IMR-90 (cell line): Measurements from ENCODE around the gene SPIN1. TPM values are rescaled to one million over a fixed set of nuclear protein-coding genes. Genes with fewer than 3 reads are reported as not detected.

Source experiments
- ATAC-seq: fragments of 200-7000 bp; cut with Tn5 transposase; 2 replicates; pipeline ENCODE4 v1.9.1; 2020; ENCODE audit warnings: low read depth, mild to moderate bottlenecking, moderate library complexity
- BruUV-seq: library from RNA; stranded (reverse); fragments of 400-500 nt; replicated peaks from 2 replicates; lab custom pipeline; 2021; lab: Mats Ljungman, UMichigan
- CTCF ChIA-PET: fragments of 300-600 bp; formaldehyde crosslinking; extraction: SDS; loops from one replicate; lab custom pipeline; 2021; ENCODE audit warnings: antibody characterized with exemption; lab: Yijun Ruan, JAX
- POLR2A ChIA-PET: fragments of 300-600 bp; sonication (Branson Sonifier 250); formaldehyde crosslinking; loops from one replicate; lab custom pipeline; 2022; ENCODE audit warnings: antibody characterized with exemption; ENCODE audit not compliant: unreplicated experiment; lab: Charles Lee
- DNase-seq: peaks from one replicate; pipeline ENCODE4 v3.0.0; 2013
- H2AFZ ChIP-seq: replicated peaks from 2 replicates; pipeline ENCODE3; 2013; ENCODE audit warnings: low read length, mild to moderate bottlenecking; ENCODE audit not compliant: poor library complexity
- H2AK5ac ChIP-seq: 2 replicates; pipeline ENCODE4 v1.6.1; 2013; ENCODE audit warnings: low read depth, low read length, inconsistent platforms
- H2AK9ac ChIP-seq: replicated peaks from 2 replicates; pipeline ENCODE3; 2013; ENCODE audit warnings: mild to moderate bottlenecking, low read depth, low read length, moderate library complexity; ENCODE audit not compliant: poor library complexity
- H2BK120ac ChIP-seq: 2 replicates; pipeline ENCODE4 v1.6.1; 2013; ENCODE audit warnings: low read depth, low read length, inconsistent platforms
- H2BK15ac ChIP-seq: 3 replicates; pipeline ENCODE4 v1.6.1; 2013; ENCODE audit warnings: low read depth, low read length, inconsistent platforms
- H2BK20ac ChIP-seq: 2 replicates; pipeline ENCODE4 v1.6.1; 2013; ENCODE audit warnings: low read depth, mild to moderate bottlenecking, inconsistent platforms, low read length, moderate library complexity
- H2BK5ac ChIP-seq: 2 replicates; pipeline ENCODE4 v1.6.1; 2013; ENCODE audit warnings: mild to moderate bottlenecking, low read depth, low read length, inconsistent platforms; ENCODE audit not compliant: poor library complexity, severe bottlenecking
- H3K14ac ChIP-seq: replicated peaks from 2 replicates; pipeline ENCODE4 v1.6.1; 2013; ENCODE audit warnings: low read depth, low read length, inconsistent platforms
- H3K18ac ChIP-seq: 2 replicates; pipeline ENCODE4 v1.6.1; 2013; ENCODE audit warnings: low read depth, low read length, control low read depth
- H3K23ac ChIP-seq: 2 replicates; pipeline ENCODE4 v1.6.1; 2013; ENCODE audit warnings: low read depth, low read length, inconsistent platforms
- H3K27ac ChIP-seq: 2 replicates; pipeline ENCODE4 v1.5.1; 2013; ENCODE audit warnings: mild to moderate bottlenecking, control low read depth, low read length; ENCODE audit not compliant: insufficient read depth
- H3K27me3 ChIP-seq: 2 replicates; pipeline ENCODE4 v1.6.1; 2013; ENCODE audit warnings: low read length; ENCODE audit not compliant: control insufficient read depth, insufficient read depth
- H3K36me3 ChIP-seq: 2 replicates; pipeline ENCODE4 v1.6.1; 2013; ENCODE audit warnings: low read length, mixed read lengths; ENCODE audit not compliant: control insufficient read depth, insufficient read depth
- H3K4ac ChIP-seq: 2 replicates; pipeline ENCODE4 v1.6.1; 2013; ENCODE audit warnings: low read depth, low read length, inconsistent platforms
- H3K4me1 ChIP-seq: 2 replicates; pipeline ENCODE4 v1.6.1; 2013; ENCODE audit warnings: low read length, mixed read lengths; ENCODE audit not compliant: control insufficient read depth, insufficient read depth
- H3K4me2 ChIP-seq: 2 replicates; pipeline ENCODE4 v1.6.1; 2013; ENCODE audit warnings: low read depth, mild to moderate bottlenecking, control low read depth, low read length, moderate library complexity
- H3K4me3 ChIP-seq: 2 replicates; pipeline ENCODE4 v1.5.1; 2013; ENCODE audit warnings: low read depth, mild to moderate bottlenecking, control low read depth, low read length, moderate library complexity; ENCODE audit not compliant: insufficient read depth
- H3K56ac ChIP-seq: 2 replicates; pipeline ENCODE4 v1.6.1; 2013; ENCODE audit warnings: low read length, inconsistent platforms; ENCODE audit not compliant: insufficient read depth; ENCODE audit errors: extremely low read depth
- H3K79me1 ChIP-seq, 2 experiments: 2 replicates each; pipeline ENCODE4 v1.6.1; 2013; ENCODE audit warnings: low read length in 2 of 2, inconsistent platforms in 1 of 2, low read depth in 1 of 2
- H3K9ac ChIP-seq: 2 replicates; pipeline ENCODE4 v1.6.1; 2013; ENCODE audit warnings: low read depth, low read length, control low read depth
- H3K9me1 ChIP-seq: 2 replicates; pipeline ENCODE4 v1.6.1; 2013; ENCODE audit warnings: low read length, inconsistent platforms; ENCODE audit not compliant: insufficient read depth
- H3K9me3 ChIP-seq: 2 replicates; pipeline ENCODE4 v1.6.1; 2013; ENCODE audit warnings: low read length; ENCODE audit not compliant: control insufficient read depth, insufficient read depth
- H4K20me1 ChIP-seq: 2 replicates; pipeline ENCODE4 v1.6.1; 2013; ENCODE audit warnings: low read length, inconsistent platforms; ENCODE audit not compliant: insufficient read depth
- H4K5ac ChIP-seq: 2 replicates; pipeline ENCODE4 v1.6.1; 2013; ENCODE audit warnings: mild to moderate bottlenecking, low read depth, low read length, control low read depth
- H4K8ac ChIP-seq, 2 experiments: 2 replicates each; pipeline ENCODE4 v1.6.1; 2013; ENCODE audit warnings: low read depth in 2 of 2, low read length in 2 of 2, control low read depth in 1 of 2, inconsistent platforms in 1 of 2
- H4K91ac ChIP-seq: 2 replicates; pipeline ENCODE4 v1.6.1; 2013; ENCODE audit warnings: low read depth, low read length, inconsistent platforms; ENCODE audit not compliant: insufficient read depth
- BHLHE40 ChIP-seq: fragments of 150-350 bp; IDR thresholded peaks from 2 replicates; pipeline ENCODE4 v1.6.1; 2016; ENCODE audit warnings: mild to moderate bottlenecking, low read depth, low read length
- CEBPB ChIP-seq: IDR thresholded peaks from 2 replicates; pipeline ENCODE4 v1.6.1; 2012; ENCODE audit warnings: low read depth, low read length, improper control_type of control experiment
- CHD1 ChIP-seq: IDR thresholded peaks from 2 replicates; pipeline ENCODE4 v1.6.1; 2012; ENCODE audit warnings: low read depth, low read length, improper control_type of control experiment
- FOS ChIP-seq: fragments of 150-350 bp; IDR thresholded peaks from 2 replicates; pipeline ENCODE4 v1.6.1; 2016; ENCODE audit warnings: low read depth, low read length
- MAFK ChIP-seq: IDR thresholded peaks from 2 replicates; pipeline ENCODE4 v1.6.1; 2012; ENCODE audit warnings: low read depth, low read length, improper control_type of control experiment
- MAZ ChIP-seq: IDR thresholded peaks from 2 replicates; pipeline ENCODE4 v1.6.1; 2012; ENCODE audit warnings: low read depth, mild to moderate bottlenecking, low read length, improper control_type of control experiment, moderate library complexity, borderline replicate concordance
- MXI1 ChIP-seq: IDR thresholded peaks from 2 replicates; pipeline ENCODE4 v1.6.1; 2012; ENCODE audit warnings: low read depth, mild to moderate bottlenecking, low read length, moderate library complexity, borderline replicate concordance
- NFE2L2 ChIP-seq: fragments of 150-350 bp; IDR thresholded peaks from 2 replicates; pipeline ENCODE4 v1.6.1; 2016; ENCODE audit warnings: low read depth, mild to moderate bottlenecking, low read length
- POLR2A ChIP-seq: IDR thresholded peaks from 2 replicates; pipeline ENCODE4 v1.6.1; 2012; ENCODE audit warnings: mild to moderate bottlenecking, low read depth, low read length
- RAD21 ChIP-seq: IDR thresholded peaks from 2 replicates; pipeline ENCODE4 v1.6.1; 2012; ENCODE audit warnings: low read length, improper control_type of control experiment
- RCOR1 ChIP-seq: IDR thresholded peaks from 2 replicates; pipeline ENCODE4 v1.6.1; 2012; ENCODE audit warnings: mild to moderate bottlenecking, low read length, improper control_type of control experiment; ENCODE audit not compliant: insufficient replicate concordance
- RFX5 ChIP-seq: IDR thresholded peaks from 2 replicates; pipeline ENCODE4 v1.8.0; 2012; ENCODE audit warnings: low read depth, mild to moderate bottlenecking, low read length, moderate library complexity
- SMC3 ChIP-seq: fragments of 150-350 bp; IDR thresholded peaks from 2 replicates; pipeline ENCODE4 v1.6.1; 2016; ENCODE audit warnings: low read depth, mild to moderate bottlenecking, antibody characterized with exemption, low read length, moderate library complexity
- WGBS, 2 experiments: methylation state at CpG; one replicate each; pipeline versions ENCODE4 v1.1.5 to v1.1.7; 2013; ENCODE audit warnings: missing lambda C conversion rate in 2 of 2; ENCODE audit not compliant: insufficient read length in 1 of 2; ENCODE audit errors: extremely low coverage in 2 of 2; 5-methylcytosine and 5-hydroxymethylcytosine counted together
- dilution Hi-C: fragments of 300-500 bp; cut with HindIII; formaldehyde crosslinking; loops from one replicate; pipeline ENCODE4 v1.14.3; 2018; ENCODE audit warnings: low sequenced_read_pairs; ENCODE audit not compliant: unreplicated experiment
- in situ Hi-C: fragments of 300-500 bp; cut with MboI; formaldehyde crosslinking; loops from 3 replicates; pipeline ENCODE4 v1.14.3; 2019; ENCODE audit warnings: low sequenced_read_pairs, inconsistent platforms, mixed read lengths
- intact Hi-C: fragments of 100-400 bp; cut with micrococcal nuclease; formaldehyde crosslinking; loops from 2 replicates; pipeline ENCODE4 v1.10.0; 2022
- polyA plus RNA-seq, 3 experiments: library from polyadenylated mRNA; depleted of rRNA; stranded (reverse); fragments of >200 nt; gene quantifications; 2 replicates each; pipeline ENCODE4 v1.2.3, GENCODE V29; 2012; ENCODE audit warnings: low replicate concordance in 1 of 3
- total RNA-seq: library from RNA; depleted of rRNA; stranded (reverse); fragments of >200 nt; gene quantifications from 2 replicates; pipeline ENCODE4 v1.2.3, GENCODE V29; 2012
- TF ChIP-seq, protein P1 (sequence below): fragments of 150-350 bp; IDR thresholded peaks from 2 replicates; pipeline ENCODE4 v1.6.1; 2017; ENCODE audit warnings: mild to moderate bottlenecking, antibody characterized with exemption, low read length, low read depth

Gene SPIN1
- total and polyA plus RNA-seq, 2 of the 4 experiments (the other 2 are of a cell fraction) = 63.3 to 141 TPM

DNA sequence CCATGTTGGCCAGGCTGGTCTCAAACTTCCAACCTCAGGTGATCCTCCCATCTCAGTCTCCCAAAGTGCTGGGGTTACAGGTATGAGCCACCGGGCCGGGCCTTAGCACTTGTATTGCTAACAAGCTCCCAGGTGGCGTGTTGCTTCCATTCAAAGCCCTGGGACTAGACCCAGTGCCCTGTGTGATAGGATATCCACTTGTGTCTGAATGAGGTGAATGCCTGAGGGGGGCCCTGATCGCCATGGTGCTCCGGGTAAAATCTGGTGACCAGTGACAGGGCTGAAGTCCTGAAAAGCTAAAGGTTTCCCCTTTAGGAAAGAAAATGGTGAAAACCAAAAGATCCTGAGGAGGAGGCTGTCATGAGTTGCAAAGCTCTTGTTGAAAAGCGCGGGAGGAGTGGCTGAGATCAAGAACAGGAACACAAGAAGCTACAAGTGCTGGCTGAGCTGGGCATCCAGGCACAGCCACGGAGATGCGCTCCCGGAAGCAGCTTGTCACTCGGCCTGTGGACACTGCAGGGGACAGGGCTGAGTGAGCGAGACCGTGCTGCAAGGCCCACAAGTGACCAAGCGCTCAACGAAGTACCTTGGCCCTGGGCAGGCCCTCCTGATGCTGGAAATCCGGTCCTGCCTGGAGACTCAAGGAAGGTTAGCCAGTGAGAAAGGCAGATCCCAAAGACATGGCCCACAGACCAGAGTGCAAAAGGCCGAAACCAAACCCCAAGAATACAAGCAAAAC, 106.9 kb downstream of the SPIN1 start:
- Histone ChIP-seq H3K79me1 (no peaks in the 10 kb centered on the region), H2BK120ac (no peak overlapping the region), H3K56ac (no peak overlapping the region), H4K5ac (no peak overlapping the region), H3K4me1 (no peaks in the 10 kb centered on the region), H3K18ac (no peak overlapping the region), H2BK5ac (no peak overlapping the region), H2AK9ac (peak overlapping the region; percentile 57), H3K27me3 (no peaks in the 10 kb centered on the region), H2BK15ac (no peak overlapping the region), H3K4ac (no peak overlapping the region; the same call in 1 of the 2 replicates), H3K9me1 (no peaks in the 10 kb centered on the region), H3K23ac (no peak overlapping the region), H3K9ac (no peak overlapping the region), H3K4me3 (no peak overlapping the region), H3K27ac (no peak overlapping the region), H3K36me3 (no peaks in the 10 kb centered on the region), H2BK20ac (no peak overlapping the region), H3K14ac (no peak overlapping the region), H4K8ac (no peak overlapping the region), H2AFZ (no peak overlapping the region), H3K9me3 (no peaks in the 10 kb centered on the region), H3K4me2 (no peak overlapping the region), H4K91ac (no peak overlapping the region), H4K20me1 (no peaks in the 10 kb centered on the region), H2AK5ac (peak overlapping the region; percentile 56; the same call in 1 of the 2 replicates)
- DNase-seq (no peak), ATAC-seq (no peak)
- CTCF ChIA-PET = no interaction called here
- WGBS, 2 experiments = 100% methylated on average over 6 of the region's 17 CpGs; no CpG with 5 or more reads in 1 of the 2 experiments
- intact Hi-C loops = no loop called here
- TF ChIP-seq FOS (no peak), RAD21 (no peak), BHLHE40 (no peak), NFE2L2 (no peak), MXI1 (no peak), CHD1 (no peak), POLR2A (no peak), MAFK (no peak), RCOR1 (no peak), MAZ (no peak), RFX5 (no peak), SMC3 (no peak), CEBPB (no peak)
- TF ChIP-seq, protein P1, sequence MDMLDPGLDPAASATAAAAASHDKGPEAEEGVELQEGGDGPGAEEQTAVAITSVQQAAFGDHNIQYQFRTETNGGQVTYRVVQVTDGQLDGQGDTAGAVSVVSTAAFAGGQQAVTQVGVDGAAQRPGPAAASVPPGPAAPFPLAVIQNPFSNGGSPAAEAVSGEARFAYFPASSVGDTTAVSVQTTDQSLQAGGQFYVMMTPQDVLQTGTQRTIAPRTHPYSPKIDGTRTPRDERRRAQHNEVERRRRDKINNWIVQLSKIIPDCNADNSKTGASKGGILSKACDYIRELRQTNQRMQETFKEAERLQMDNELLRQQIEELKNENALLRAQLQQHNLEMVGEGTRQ = no peak
- in situ Hi-C loops = no loop called here
- BruUV-seq = no TSS peak
- dilution Hi-C loops = no loop called here
- POLR2A ChIA-PET = no interaction called here
